ENCODE data around the gene NEDD1.

NEDD1 gene

GRCh38 chr12:96948782-96949181 is 41.7 kb downstream of the NEDD1 start:
- no peak for TF ChIP-seq CTCF (IDR thresholded peaks at IDR 0.05; ENCODE audit: insufficient read depth, low read length, poor library complexity, severe bottlenecking)
- no peak for TF ChIP-seq EZH2phosphoT487 (conservative IDR thresholded peaks at IDR 0.05; ENCODE audit: low read length)

GRCh38 chr12:96979532-96979931 is 72.5 kb downstream of the NEDD1 start:
- Histone ChIP-seq H3K79me2 (ENCODE audit: insufficient read depth, low read length) (no peaks in the 10 kb centered on the region), H4K20me1 (ENCODE audit: low read depth, low read length) (no peaks in the 10 kb centered on the region), H3K9me2 (replicated peaks; ENCODE audit: insufficient read depth, low read length) (no peaks in the 10 kb centered on the region), H3F3A (ENCODE audit: insufficient read depth) (no peaks in the 10 kb centered on the region), H3K27me3 (ENCODE audit: low read length) (no peaks in the 10 kb centered on the region), H3K36me3 (ENCODE audit: low read length) (no peaks in the 10 kb centered on the region), H3K4me3 (ENCODE audit: insufficient read depth, low read length, poor library complexity, severe bottlenecking) (no peak overlapping the region), H2AFZ (ENCODE audit: low read depth, low read length, severe bottlenecking) (no peak overlapping the region), H3K4me2 (ENCODE audit: low read depth, low read length, poor library complexity, severe bottlenecking) (no peak overlapping the region), H3K9me3 (ENCODE audit: insufficient read depth, low read length) (no peaks in the 10 kb centered on the region), H3K27ac (ENCODE audit: low read depth, low read length) (no peak overlapping the region), H3K9ac (ENCODE audit: low read length) (no peak overlapping the region)
- TF ChIP-seq EZH2phosphoT487 (conservative IDR thresholded peaks at IDR 0.05; ENCODE audit: low read length) (no peak), CTCF (IDR thresholded peaks at IDR 0.05; ENCODE audit: insufficient read depth, low read length, poor library complexity, severe bottlenecking) (no peak)

More at GRCh38 chr12:96948782-96949181, 41.7 kb downstream of the NEDD1 start:
- Histone ChIP-seq H3K79me2 (ENCODE audit: insufficient read depth, low read length) (no peaks in the 10 kb centered on the region), H3F3A (ENCODE audit: insufficient read depth) (no peaks in the 10 kb centered on the region), H3K36me3 (ENCODE audit: low read length) (peaks cover 55% of the 10 kb centered on the region), H4K20me1 (ENCODE audit: low read depth, low read length) (no peaks in the 10 kb centered on the region), H3K9me2 (replicated peaks; ENCODE audit: insufficient read depth, low read length) (no peaks in the 10 kb centered on the region), H2AFZ (ENCODE audit: low read depth, low read length, severe bottlenecking) (no peak overlapping the region), H3K27me3 (ENCODE audit: low read length) (no peaks in the 10 kb centered on the region), H3K4me3 (ENCODE audit: insufficient read depth, low read length, poor library complexity, severe bottlenecking) (no peak overlapping the region), H3K9ac (ENCODE audit: low read length) (no peak overlapping the region), H3K9me3 (ENCODE audit: insufficient read depth, low read length) (no peaks in the 10 kb centered on the region), H3K4me2 (ENCODE audit: low read depth, low read length, poor library complexity, severe bottlenecking) (no peak overlapping the region), H3K27ac (ENCODE audit: low read depth, low read length) (no peak overlapping the region)

GRCh38 chr12:96980991-96981414 is 73.9 kb downstream of the NEDD1 start:
- Histone ChIP-seq H3K9me2 (replicated peaks; ENCODE audit: insufficient read depth, low read length) (no peaks in the 10 kb centered on the region), H3K27ac (ENCODE audit: low read depth, low read length) (no peak overlapping the region)

More at GRCh38 chr12:96980991-96981414, 73.9 kb downstream of the NEDD1 start:
- H3F3A ChIP-seq (ENCODE audit: insufficient read depth) = no peaks in the 10 kb centered on the region
- H2AFZ ChIP-seq (ENCODE audit: low read depth, low read length, severe bottlenecking) = no peak overlapping the region
- H3K9ac ChIP-seq (ENCODE audit: low read length) = no peak overlapping the region
- H3K79me2 ChIP-seq (ENCODE audit: insufficient read depth, low read length) = no peaks in the 10 kb centered on the region
- no peaks in the 10 kb centered on the region for H3K27me3 ChIP-seq (ENCODE audit: low read length)
- no peaks in the 10 kb centered on the region for H3K36me3 ChIP-seq (ENCODE audit: low read length)
- H3K4me2 ChIP-seq (ENCODE audit: low read depth, low read length, poor library complexity, severe bottlenecking) = no peak overlapping the region
- H3K9me3 ChIP-seq (ENCODE audit: insufficient read depth, low read length) = no peaks in the 10 kb centered on the region
- TF ChIP-seq CTCF (IDR thresholded peaks at IDR 0.05; ENCODE audit: insufficient read depth, low read length, poor library complexity, severe bottlenecking) = no peak
- TF ChIP-seq EZH2phosphoT487 (conservative IDR thresholded peaks at IDR 0.05; ENCODE audit: low read length) = no peak
- no peaks in the 10 kb centered on the region for H4K20me1 ChIP-seq (ENCODE audit: low read depth, low read length)
- H3K4me3 ChIP-seq (ENCODE audit: insufficient read depth, low read length, poor library complexity, severe bottlenecking) = no peak overlapping the region
